Peyer's patch (tissue), 4 donors: ENCODE data around the gene NCBP2. TPM values are rescaled to one million over a fixed set of nuclear protein-coding genes. Genes with fewer than 3 reads are reported as not detected.

ENCODE experiments used
- DNase-seq, 3 donors: peaks; one replicate each; pipeline ENCODE4 v3.0.0-alpha.2; 2017 to 2019
- H3K27ac ChIP-seq, 4 donors: fragments of 200-600 bp; sonication (generic); one replicate each; pipeline ENCODE4 v1.5.1; 2016 to 2019
- H3K27me3 ChIP-seq, 2 donors: fragments of 200-600 bp; sonication (generic); one replicate each; pipeline ENCODE4 v1.5.1; 2019
- H3K36me3 ChIP-seq, 3 donors: fragments of 200-600 bp; sonication (generic); one replicate each; pipeline ENCODE4 v1.5.1; 2016 to 2019
- H3K4me1 ChIP-seq, 4 donors: fragments of 200-600 bp; sonication (generic); one replicate each; pipeline ENCODE4 v1.5.1; 2016 to 2019
- H3K4me3 ChIP-seq, 4 donors: fragments of 200-600 bp; sonication (generic); 1 replicate in 3 of 4; 2 replicates in 1 of 4; pipeline ENCODE4 v1.5.1; 2016 to 2019; ENCODE audit warnings: mild to moderate bottlenecking in 1 of 4
- H3K9me3 ChIP-seq, 4 donors: fragments of 200-600 bp; sonication (generic); one replicate each; pipeline ENCODE4 v1.5.1; 2016 to 2019; ENCODE audit warnings: mild to moderate bottlenecking in 1 of 4
- POLR2A ChIP-seq, 2 donors: fragments of 450-650 bp; IDR thresholded peaks; one replicate each; pipeline ENCODE4 v1.5.1; 2017; ENCODE audit warnings: antibody characterized with exemption in 2 of 2, mild to moderate bottlenecking in 2 of 2, moderate library complexity in 2 of 2
- total RNA-seq, 4 donors: library from RNA; depleted of rRNA; stranded (reverse); fragments of >200 nt; gene quantifications; one replicate each; pipeline ENCODE4 v1.1.0, GENCODE V29; 2016
- TF ChIP-seq, protein P1 (sequence below), 6 experiments: fragments of 450-650 bp in 4 of 6; fragments of 200-600 bp in 2 of 6; sonication (generic) in 1 of 6; IDR thresholded peaks; one replicate each; pipeline ENCODE4 v1.5.1; 2017 to 2019; ENCODE audit warnings: antibody characterized with exemption in 6 of 6, mild to moderate bottlenecking in 3 of 6, moderate library complexity in 1 of 6

The NCBP2 gene
- total RNA-seq, 4 donors from 2014 or later, result 21.7 to 61.1 (median 31.8) TPM

GRCh38 chr3:196902296-196902695 lies 40.0 kb downstream of the NCBP2 start:
- no peak for TF ChIP-seq POLR2A (IDR thresholded peaks at IDR 0.05)
- TF ChIP-seq, protein P1, sequence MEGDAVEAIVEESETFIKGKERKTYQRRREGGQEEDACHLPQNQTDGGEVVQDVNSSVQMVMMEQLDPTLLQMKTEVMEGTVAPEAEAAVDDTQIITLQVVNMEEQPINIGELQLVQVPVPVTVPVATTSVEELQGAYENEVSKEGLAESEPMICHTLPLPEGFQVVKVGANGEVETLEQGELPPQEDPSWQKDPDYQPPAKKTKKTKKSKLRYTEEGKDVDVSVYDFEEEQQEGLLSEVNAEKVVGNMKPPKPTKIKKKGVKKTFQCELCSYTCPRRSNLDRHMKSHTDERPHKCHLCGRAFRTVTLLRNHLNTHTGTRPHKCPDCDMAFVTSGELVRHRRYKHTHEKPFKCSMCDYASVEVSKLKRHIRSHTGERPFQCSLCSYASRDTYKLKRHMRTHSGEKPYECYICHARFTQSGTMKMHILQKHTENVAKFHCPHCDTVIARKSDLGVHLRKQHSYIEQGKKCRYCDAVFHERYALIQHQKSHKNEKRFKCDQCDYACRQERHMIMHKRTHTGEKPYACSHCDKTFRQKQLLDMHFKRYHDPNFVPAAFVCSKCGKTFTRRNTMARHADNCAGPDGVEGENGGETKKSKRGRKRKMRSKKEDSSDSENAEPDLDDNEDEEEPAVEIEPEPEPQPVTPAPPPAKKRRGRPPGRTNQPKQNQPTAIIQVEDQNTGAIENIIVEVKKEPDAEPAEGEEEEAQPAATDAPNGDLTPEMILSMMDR (IDR thresholded peaks at IDR 0.05), result no peak
- Histone ChIP-seq H3K27ac (no peak overlapping the region), H3K4me3 (no peak overlapping the region), H3K36me3 (peaks cover 0 to 67% (median 0%) of the 10 kb centered on the region in 3 donors), H3K9me3 (no peaks in the 10 kb centered on the region), H3K4me1 (no peaks in the 10 kb centered on the region), H3K27me3 (no peaks in the 10 kb centered on the region)
- no peak for DNase-seq

- H3K36me3 ChIP-seq, result peaks cover 0 to 63% (median 0%) of the 10 kb centered on the region in 3 donors
- no peak overlapping the region for H3K27ac ChIP-seq
- no peaks in the 10 kb centered on the region for H3K9me3 ChIP-seq
- no peak overlapping the region for H3K4me3 ChIP-seq
- no peak for DNase-seq
- H3K4me1 ChIP-seq, result no peaks in the 10 kb centered on the region
- TF ChIP-seq, protein P1 (IDR thresholded peaks at IDR 0.05), result no peak
- TF ChIP-seq POLR2A (IDR thresholded peaks at IDR 0.05), result no peak
- H3K27me3 ChIP-seq, result no peaks in the 10 kb centered on the region
These were observed 40.6 kb downstream of the NCBP2 start for GRCh38 chr3:196901768-196902167.

DNA sequence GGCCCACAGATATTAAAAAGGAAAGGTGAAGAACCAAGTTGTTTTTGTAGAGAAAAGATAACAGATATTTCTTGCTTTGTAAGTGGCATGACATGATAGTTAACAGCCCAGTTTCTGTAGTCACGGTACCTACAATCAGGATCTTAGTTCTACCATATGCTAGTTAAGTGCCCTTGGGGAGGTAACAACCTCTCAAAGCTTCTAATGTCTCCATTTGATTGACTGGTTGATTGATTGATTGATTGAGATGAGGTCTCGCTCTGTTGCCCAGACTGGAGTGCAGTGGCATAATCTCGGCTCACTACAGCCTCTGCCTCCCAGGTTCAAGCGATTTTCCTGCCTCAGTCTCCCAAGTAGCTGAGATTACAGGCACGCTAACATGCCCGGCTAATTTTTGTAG lies 46.1 kb downstream of the NCBP2 start:
- no peaks in the 10 kb centered on the region for H3K9me3 ChIP-seq
- H3K4me1 ChIP-seq, result no peaks in the 10 kb centered on the region
- H3K36me3 ChIP-seq, result peaks cover 0 to 9% (median 0%) of the 10 kb centered on the region in 3 donors
- no peaks in the 10 kb centered on the region for H3K27me3 ChIP-seq
- H3K4me3 ChIP-seq, result no peak overlapping the region
- TF ChIP-seq, protein P1 (IDR thresholded peaks at IDR 0.05), result no peak
- TF ChIP-seq POLR2A (IDR thresholded peaks at IDR 0.05), result no peak
- H3K27ac ChIP-seq, result no peak overlapping the region
- no peak for DNase-seq

- Histone ChIP-seq H3K4me3 (no peak overlapping the region), H3K36me3 (no peaks in the 10 kb centered on the region), H3K9me3 (no peaks in the 10 kb centered on the region), H3K27ac (no peak overlapping the region), H3K4me1 (no peaks in the 10 kb centered on the region), H3K27me3 (no peaks in the 10 kb centered on the region)
- DNase-seq, result no peak
- TF ChIP-seq, protein P1 (IDR thresholded peaks at IDR 0.05), result no peak
- TF ChIP-seq POLR2A (IDR thresholded peaks at IDR 0.05), result no peak
These were observed 47.6 kb downstream of the NCBP2 start for GRCh38 chr3:196894557-196895295.

GRCh38 chr3:196889844-196890708 lies 52.3 kb downstream of the NCBP2 start:
- Histone ChIP-seq H3K27me3 (no peaks in the 10 kb centered on the region), H3K9me3 (no peaks in the 10 kb centered on the region), H3K4me3 (no peak overlapping the region), H3K36me3 (peaks cover 0 to 26% (median 0%) of the 10 kb centered on the region in 3 donors), H3K27ac (no peak overlapping the region), H3K4me1 (no peaks in the 10 kb centered on the region)
- no peak for DNase-seq
- no peak for TF ChIP-seq POLR2A (IDR thresholded peaks at IDR 0.05)
- TF ChIP-seq, protein P1 (IDR thresholded peaks at IDR 0.05), result no peak
